NCI-H187 treated with DMSO at 0.1 percent for 48 hours (cell line): ENCODE results near the gene SNX12.

ENCODE experiments used
- DNase-seq: peaks from one replicate; lab custom pipeline; 2025; lab: John Stamatoyannopoulos, UW

Gene SNX12

GRCh38 chrX:71068044-71068918 lies at the start of gene SNX12:
TSS of gene SNX12 (minus strand) at chrX:71068334. CDS start at chrX:71068306, 28 bp downstream.
- peak; percentile 62 for DNase-seq

GRCh38 chrX:71117358-71117757 lies 49.2 kb upstream of the SNX12 start:
- DNase-seq, result no peak

- no peak for DNase-seq
These were observed 43.8 kb upstream of the SNX12 start for GRCh38 chrX:71111921-71112431.

GRCh38 chrX:71111141-71111843 lies 43.2 kb upstream of the SNX12 start, which contains the start of gene IL2RG:
TSS of gene IL2RG (minus strand) at chrX:71111577. CDS start at chrX:71111539, 38 bp downstream.
- DNase-seq, result no peak

GRCh38 chrX:71109051-71109450 lies 40.9 kb upstream of the SNX12 start:
- no peak for DNase-seq

GRCh38 chrX:71107762-71108360 lies 39.7 kb upstream of the SNX12 start:
- no peak for DNase-seq

GRCh38 chrX:71107245-71107644 lies 39.1 kb upstream of the SNX12 start:
- DNase-seq, result no peak

- no peak for DNase-seq
These were observed 38.3 kb upstream of the SNX12 start, which contains the start of gene CXorf65 for GRCh38 chrX:71106427-71106826. TSS of gene CXorf65 (minus strand) at chrX:71106740. CDS start at chrX:71106556, 184 bp downstream.

GRCh38 chrX:71105628-71106027 lies 37.5 kb upstream of the SNX12 start:
- DNase-seq, result no peak

GRCh38 chrX:71103110-71103983 lies 35.2 kb upstream of the SNX12 start:
- DNase-seq, result no peak

GRCh38 chrX:71102292-71102691 lies 34.2 kb upstream of the SNX12 start:
- no peak for DNase-seq

GRCh38 chrX:71100581-71101505 lies 32.7 kb upstream of the SNX12 start:
- DNase-seq, result no peak

- no peak for DNase-seq
These were observed 31.6 kb upstream of the SNX12 start for GRCh38 chrX:71099736-71100135.

- no peak for DNase-seq
These were observed 30.9 kb upstream of the SNX12 start for GRCh38 chrX:71098951-71099506.

- no peak for DNase-seq
These were observed 30.2 kb upstream of the SNX12 start for GRCh38 chrX:71098302-71098701.

- no peak for DNase-seq
These were observed 28.6 kb upstream of the SNX12 start for GRCh38 chrX:71096760-71097032.

GRCh38 chrX:71095981-71096759 lies 28.0 kb upstream of the SNX12 start:
- no peak for DNase-seq

- peak; percentile 11 for DNase-seq
These were observed 27.4 kb upstream of the SNX12 start, which contains the start of gene FOXO4 for GRCh38 chrX:71095555-71095980. TSS of gene FOXO4 (plus strand) at chrX:71095851. CDS start at chrX:71096529, 678 bp downstream.

GRCh38 chrX:71095033-71095432 lies 26.9 kb upstream of the SNX12 start:
- DNase-seq, result no peak
